MCF 10A (cell line): Measurements from ENCODE around the gene HSDL1. TPM values are rescaled to one million over a fixed set of nuclear protein-coding genes. Genes with fewer than 3 reads are reported as not detected.
"Not testable (repeated sequence)": the region's sequence is repeated elsewhere in the genome, so short reads cannot be mapped to it uniquely, and the experiment has no call there.

ENCODE experiments used
- BruUV-seq: library from RNA; stranded (reverse); fragments of 400-500 nt; replicated peaks from 2 replicates; lab custom pipeline; 2021; lab: Mats Ljungman, UMichigan
- CTCF ChIA-PET: fragments of 300-600 bp; sonication (Branson Sonifier 250); formaldehyde crosslinking; extraction: SDS; loops from one replicate; lab custom pipeline; 2021; ENCODE audit warnings: antibody characterized with exemption, inconsistent platforms; lab: Yijun Ruan, JAX
- POLR2A ChIA-PET: fragments of 300-600, 350-650 bp; sonication (Branson Sonifier 250); formaldehyde crosslinking; extraction: SDS; loops from one replicate; lab custom pipeline; 2020; ENCODE audit warnings: antibody characterized with exemption, inconsistent platforms; lab: Yijun Ruan, JAX
- DNase-seq: peaks from one replicate; pipeline ENCODE4 v3.0.0-alpha.2; 2018; ENCODE audit not compliant: unreplicated experiment
- H3K27ac Mint-ChIP-seq: one replicate; pipeline ENCODE4 v1.8.0; 2022; ENCODE audit warnings: mild to moderate bottlenecking, low read depth, mixed read lengths; ENCODE audit not compliant: unreplicated experiment
- H3K27me3 Mint-ChIP-seq: one replicate; pipeline ENCODE4 v1.8.0; 2022; ENCODE audit warnings: mixed read lengths; ENCODE audit not compliant: insufficient read depth, unreplicated experiment
- H3K36me3 Mint-ChIP-seq: one replicate; pipeline ENCODE4 v1.8.0; 2022; ENCODE audit warnings: mild to moderate bottlenecking, moderate library complexity, mixed read lengths; ENCODE audit not compliant: insufficient read depth, unreplicated experiment
- H3K4me1 Mint-ChIP-seq: one replicate; pipeline ENCODE4 v1.8.0; 2022; ENCODE audit warnings: mixed read lengths; ENCODE audit not compliant: insufficient read depth, unreplicated experiment
- H3K4me3 Mint-ChIP-seq: one replicate; pipeline ENCODE4 v1.8.0; 2022; ENCODE audit warnings: mild to moderate bottlenecking, moderate library complexity, mixed read lengths; ENCODE audit not compliant: unreplicated experiment
- H3K9me3 Mint-ChIP-seq: one replicate; pipeline ENCODE4 v1.8.0; 2022; ENCODE audit warnings: mixed read lengths; ENCODE audit not compliant: unreplicated experiment
- CTCF ChIP-seq: fragments of 200-600 bp; IDR thresholded peaks from one replicate; pipeline ENCODE4 v1.8.0; 2022; ENCODE audit warnings: antibody characterized with exemption, mild to moderate bottlenecking; ENCODE audit not compliant: unreplicated experiment
- intact Hi-C: fragments of 100-400 bp; cut with micrococcal nuclease; formaldehyde crosslinking; loops from 2 replicates; pipeline ENCODE4 v1.14.1; 2022
- total RNA-seq: library from RNA; stranded (reverse); gene quantifications from 2 replicates; pipeline ENCODE4 v1.2.3, GENCODE V29; 2022

Gene HSDL1
- total RNA-seq, 1 experiment from 2014 or later = 13.3 TPM

DNA sequence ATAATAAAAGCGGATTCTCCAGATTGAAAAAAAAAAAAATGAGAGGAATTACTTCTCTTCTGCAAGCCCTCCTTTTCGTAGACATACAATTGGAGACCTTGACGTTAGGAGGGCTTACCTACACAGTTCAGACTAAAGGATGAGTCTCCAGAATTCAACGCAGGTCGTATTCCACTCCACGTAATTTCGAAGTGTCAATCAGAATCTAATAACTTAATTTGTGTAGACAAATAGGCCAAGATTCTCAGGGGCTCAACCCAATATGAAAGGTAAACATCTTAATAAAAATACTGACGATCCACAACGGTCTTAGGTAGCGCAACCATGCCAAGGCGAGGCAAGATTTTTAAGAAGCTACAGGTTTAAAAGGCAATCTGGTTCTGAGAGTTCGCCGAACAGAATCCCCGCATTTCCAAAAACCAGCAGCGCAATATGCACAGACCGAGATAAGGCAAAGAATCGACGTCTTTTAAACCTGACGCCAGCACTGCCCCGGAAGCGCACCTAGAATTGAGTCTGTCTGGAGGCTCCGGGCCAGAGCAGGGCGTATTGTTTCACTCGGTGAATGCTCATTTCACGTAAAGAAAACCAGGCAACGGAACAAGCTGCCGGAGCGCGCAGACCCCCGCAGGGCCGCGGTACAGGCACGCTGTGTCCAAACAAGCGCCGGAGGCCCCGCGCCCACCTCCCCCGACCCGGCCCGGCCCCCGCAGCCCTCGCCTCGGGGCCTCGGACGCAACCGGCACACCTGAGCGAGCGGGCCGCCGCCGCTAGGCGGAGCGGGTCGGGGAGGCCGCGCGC, 28.9 kb downstream of the HSDL1 start:
- peak; percentile 52 for DNase-seq
- Mint-ChIP-seq H3K9me3 (no peaks in the 10 kb centered on the region), H3K4me3 (peak overlapping the region; percentile 89), H3K4me1 (no peaks in the 10 kb centered on the region), H3K36me3 (peaks cover 11% of the 10 kb centered on the region), H3K27me3 (no peaks in the 10 kb centered on the region), H3K27ac (peak overlapping the region; percentile 90)
- BruUV-seq = no TSS peak
- intact Hi-C loops = loop anchor here (5.0 kb wide), 1 partner anchor 61 kb away; no protein-coding TSS in a partner anchor
- CTCF ChIA-PET = interaction anchor here (0.6 to 3.9 kb wide), 14 partner anchors 10 to 570 kb away, joined by 3 to 20 read pairs (median 4); partner anchors contain the start of gene TAF1C
- TF ChIP-seq CTCF = peak; percentile 39
- POLR2A ChIA-PET = interaction anchor here (0.5 to 5.6 kb wide), 34 partner anchors 12 to 1583 kb away, joined by 3 to 120 read pairs (median 4); partner anchors contain the start of genes DNAAF1, HSDL1, MLYCD and OSGIN1

DNA sequence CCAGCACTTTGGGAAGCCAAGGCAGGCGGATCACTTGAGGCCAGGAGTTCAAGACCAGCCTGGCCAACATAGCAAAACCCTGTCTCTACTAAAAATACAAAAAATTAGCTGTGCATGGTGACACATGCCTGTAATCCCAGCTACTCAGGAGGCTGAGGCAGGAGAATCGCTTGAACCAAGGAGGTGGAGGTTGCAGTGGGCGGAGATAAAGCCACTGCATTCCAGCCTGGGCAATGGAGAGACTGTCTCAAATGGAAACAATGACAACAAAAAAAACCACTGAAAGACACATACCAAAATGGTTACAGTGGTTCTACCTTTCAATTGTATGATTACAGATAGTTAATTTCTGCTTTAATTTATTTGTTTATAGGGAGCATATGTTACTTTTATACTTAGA, 33.0 kb downstream of the HSDL1 start:
- POLR2A ChIA-PET, H3K9me3 Mint-ChIP-seq, DNase-seq, H3K4me3 Mint-ChIP-seq, H3K27me3 Mint-ChIP-seq, BruUV-seq, H3K4me1 Mint-ChIP-seq, H3K27ac Mint-ChIP-seq, intact Hi-C loops: not testable (repeated sequence)
- peaks cover 39% of the 10 kb centered on the region for H3K36me3 Mint-ChIP-seq
- CTCF ChIA-PET = interaction anchor here (1.2 to 2.0 kb wide), 2 partner anchors 49 to 75 kb away, joined by 6 to 8 read pairs; partner anchors contain the start of gene TAF1C

DNA sequence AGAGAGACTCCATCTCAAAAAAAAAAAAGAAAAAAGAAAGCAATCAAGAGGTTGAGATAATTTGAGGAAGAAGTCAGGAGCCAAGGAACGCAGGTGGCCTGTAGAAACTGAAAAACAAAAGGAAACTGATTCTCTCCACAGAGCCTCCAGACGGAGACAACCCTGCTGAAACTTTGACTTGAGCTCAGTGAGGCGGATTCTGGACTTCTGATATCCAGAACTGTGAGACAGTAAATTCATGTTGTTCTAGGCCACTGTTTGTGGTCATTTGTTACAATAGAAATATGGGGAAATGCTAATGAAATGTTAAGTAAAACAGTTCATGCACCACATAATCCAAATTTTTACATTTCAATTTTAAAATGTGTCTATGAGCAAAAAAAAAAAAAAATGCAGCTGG, 33.5 kb downstream of the HSDL1 start:
- POLR2A ChIA-PET = no interaction called here

DNA sequence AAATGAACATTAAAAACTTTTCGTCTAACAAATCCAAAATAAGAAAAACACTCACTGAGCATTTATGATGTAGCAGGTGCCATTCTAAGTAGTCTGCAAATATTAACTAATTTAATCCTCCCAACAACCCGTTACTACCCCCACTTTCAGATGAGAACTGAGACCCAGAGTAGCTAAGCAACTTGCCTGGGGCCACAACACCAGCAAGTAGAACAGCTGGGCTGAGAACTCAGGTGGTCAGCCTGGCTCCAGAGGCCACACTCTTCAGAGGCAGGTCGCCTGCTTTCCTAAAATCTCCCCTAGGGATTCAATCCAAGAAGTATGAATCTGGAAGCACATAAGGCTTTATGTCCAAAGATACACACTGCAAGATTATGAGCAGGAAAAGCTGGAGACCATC, 34.5 kb downstream of the HSDL1 start:
- CTCF ChIA-PET = interaction anchor here (0.7 kb wide), 1 partner anchor 65 kb away, joined by 3 read pairs; no protein-coding TSS in a partner anchor
- intact Hi-C loops = no loop called here
- Mint-ChIP-seq H3K9me3 (no peaks in the 10 kb centered on the region), H3K4me3 (no peak overlapping the region), H3K4me1 (peaks cover 7% of the 10 kb centered on the region), H3K27me3 (no peaks in the 10 kb centered on the region), H3K27ac (peak overlapping the region; percentile 42), H3K36me3 (peaks cover 40% of the 10 kb centered on the region)
- no peak for DNase-seq
- no TSS peak for BruUV-seq
- TF ChIP-seq CTCF = no peak
- POLR2A ChIA-PET = no interaction called here

More for the DNA sequence above, 33.5 kb downstream of the HSDL1 start:
- Mint-ChIP-seq H3K27ac (no peak overlapping the region), H3K36me3 (peaks cover 40% of the 10 kb centered on the region), H3K4me1 (peaks cover 2% of the 10 kb centered on the region), H3K9me3 (no peaks in the 10 kb centered on the region), H3K4me3 (no peak overlapping the region), H3K27me3 (no peaks in the 10 kb centered on the region)
- no peak for DNase-seq
- CTCF ChIA-PET = interaction anchor here (0.7 to 2.0 kb wide), 3 partner anchors 48 to 75 kb away, joined by 3 to 8 read pairs (median 6); partner anchors contain the start of gene TAF1C
- TF ChIP-seq CTCF = no peak
- intact Hi-C loops = no loop called here
- BruUV-seq = no TSS peak
